ENCODE measurements around the gene FAM124B.

Gene FAM124B

DNA sequence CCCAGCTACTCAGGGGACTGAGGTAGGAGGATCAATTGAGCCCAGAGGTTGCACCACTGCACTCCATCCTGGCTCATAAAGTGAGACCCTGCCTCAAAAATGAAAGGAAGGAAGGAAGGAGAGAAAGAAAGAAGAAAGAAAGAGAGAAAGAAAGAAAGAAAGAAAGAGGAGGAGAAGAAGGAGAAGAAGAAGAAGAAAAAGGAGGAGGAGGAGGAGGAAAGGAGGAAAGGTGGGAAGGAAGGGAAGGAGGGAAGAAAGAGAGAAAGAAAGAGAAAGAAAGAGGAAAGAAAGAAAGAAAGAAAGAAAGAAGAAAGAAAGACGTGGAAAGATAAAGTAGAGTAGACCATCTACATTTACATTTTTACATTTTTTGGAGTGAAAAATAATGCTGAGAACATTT lies 39.8 kb downstream of the FAM124B start:
- no peaks in the 10 kb centered on the region for H3K9me3 ChIP-seq (ENCODE audit: low read length)
- no peak for TF ChIP-seq EZH2 (IDR thresholded peaks at IDR 0.05; ENCODE audit: borderline replicate concordance, low read length)
- TF ChIP-seq, protein P1, sequence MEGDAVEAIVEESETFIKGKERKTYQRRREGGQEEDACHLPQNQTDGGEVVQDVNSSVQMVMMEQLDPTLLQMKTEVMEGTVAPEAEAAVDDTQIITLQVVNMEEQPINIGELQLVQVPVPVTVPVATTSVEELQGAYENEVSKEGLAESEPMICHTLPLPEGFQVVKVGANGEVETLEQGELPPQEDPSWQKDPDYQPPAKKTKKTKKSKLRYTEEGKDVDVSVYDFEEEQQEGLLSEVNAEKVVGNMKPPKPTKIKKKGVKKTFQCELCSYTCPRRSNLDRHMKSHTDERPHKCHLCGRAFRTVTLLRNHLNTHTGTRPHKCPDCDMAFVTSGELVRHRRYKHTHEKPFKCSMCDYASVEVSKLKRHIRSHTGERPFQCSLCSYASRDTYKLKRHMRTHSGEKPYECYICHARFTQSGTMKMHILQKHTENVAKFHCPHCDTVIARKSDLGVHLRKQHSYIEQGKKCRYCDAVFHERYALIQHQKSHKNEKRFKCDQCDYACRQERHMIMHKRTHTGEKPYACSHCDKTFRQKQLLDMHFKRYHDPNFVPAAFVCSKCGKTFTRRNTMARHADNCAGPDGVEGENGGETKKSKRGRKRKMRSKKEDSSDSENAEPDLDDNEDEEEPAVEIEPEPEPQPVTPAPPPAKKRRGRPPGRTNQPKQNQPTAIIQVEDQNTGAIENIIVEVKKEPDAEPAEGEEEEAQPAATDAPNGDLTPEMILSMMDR (IDR thresholded peaks at IDR 0.05; ENCODE audit: low read length): no peak
- H3K9me2 ChIP-seq (ENCODE audit: low read depth, low read length): no peaks in the 10 kb centered on the region

DNA sequence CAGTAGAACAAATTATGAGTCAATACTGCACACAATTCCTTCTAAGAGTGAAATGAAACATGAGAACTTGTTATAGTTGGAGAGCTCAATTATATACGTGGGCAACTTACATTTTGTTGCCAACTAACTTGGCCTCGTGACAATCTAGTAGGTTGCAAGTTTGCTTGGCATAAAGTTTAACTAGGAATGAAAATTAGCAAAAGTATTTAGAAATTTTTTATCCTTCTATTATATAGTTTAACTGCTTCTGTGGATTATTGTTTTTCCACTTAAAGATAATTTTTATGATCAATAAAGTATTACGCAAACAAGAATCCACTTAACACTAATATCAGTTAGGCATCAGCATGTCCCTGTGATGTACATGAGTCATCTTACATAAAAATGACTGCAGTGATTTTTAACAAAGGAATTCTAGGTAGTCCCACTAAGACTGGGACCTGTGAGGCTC lies 41.1 kb downstream of the FAM124B start:
- no peak overlapping the region for H2AFZ ChIP-seq (ENCODE audit: low read length)
- H3K4me3 ChIP-seq (ENCODE audit: low read depth, low read length, poor library complexity, severe bottlenecking): no peak overlapping the region
- H4K20me1 ChIP-seq (ENCODE audit: insufficient read depth, low read length): no peaks in the 10 kb centered on the region
- H3K9me2 ChIP-seq (ENCODE audit: low read depth, low read length): no peaks in the 10 kb centered on the region
- H3K9me3 ChIP-seq (ENCODE audit: low read length): no peaks in the 10 kb centered on the region
- H3K36me3 ChIP-seq (ENCODE audit: insufficient read depth, low read length): no peaks in the 10 kb centered on the region
- H3F3A ChIP-seq (ENCODE audit: insufficient read depth, low read length): no peaks in the 10 kb centered on the region
- H3K27me3 ChIP-seq (ENCODE audit: insufficient read depth, low read length): no peaks in the 10 kb centered on the region
- no peaks in the 10 kb centered on the region for H3K4me1 ChIP-seq (ENCODE audit: insufficient read depth, low read length, severe bottlenecking)
- H3K27ac ChIP-seq (ENCODE audit: low read depth, low read length, poor library complexity, severe bottlenecking): no peak overlapping the region
- H3K79me2 ChIP-seq (ENCODE audit: insufficient read depth, low read length): no peaks in the 10 kb centered on the region
- H3K4me2 ChIP-seq (ENCODE audit: low read length): no peak overlapping the region
- H3K9ac ChIP-seq (ENCODE audit: low read length): no peak overlapping the region
- no peak for TF ChIP-seq EZH2 (IDR thresholded peaks at IDR 0.05; ENCODE audit: borderline replicate concordance, low read length)
- TF ChIP-seq, protein P1 (IDR thresholded peaks at IDR 0.05; ENCODE audit: low read length): no peak

More for the DNA sequence above, 39.8 kb downstream of the FAM124B start:
- Histone ChIP-seq H2AFZ (ENCODE audit: low read length) (no peak overlapping the region), H3K79me2 (ENCODE audit: insufficient read depth, low read length) (no peaks in the 10 kb centered on the region), H4K20me1 (ENCODE audit: insufficient read depth, low read length) (no peaks in the 10 kb centered on the region), H3K27ac (ENCODE audit: low read depth, low read length, poor library complexity, severe bottlenecking) (no peak overlapping the region), H3F3A (ENCODE audit: insufficient read depth, low read length) (no peaks in the 10 kb centered on the region), H3K4me1 (ENCODE audit: insufficient read depth, low read length, severe bottlenecking) (no peaks in the 10 kb centered on the region), H3K4me2 (ENCODE audit: low read length) (no peak overlapping the region), H3K36me3 (ENCODE audit: insufficient read depth, low read length) (no peaks in the 10 kb centered on the region), H3K4me3 (ENCODE audit: low read depth, low read length, poor library complexity, severe bottlenecking) (no peak overlapping the region), H3K9ac (ENCODE audit: low read length) (no peak overlapping the region), H3K27me3 (ENCODE audit: insufficient read depth, low read length) (no peaks in the 10 kb centered on the region)

DNA sequence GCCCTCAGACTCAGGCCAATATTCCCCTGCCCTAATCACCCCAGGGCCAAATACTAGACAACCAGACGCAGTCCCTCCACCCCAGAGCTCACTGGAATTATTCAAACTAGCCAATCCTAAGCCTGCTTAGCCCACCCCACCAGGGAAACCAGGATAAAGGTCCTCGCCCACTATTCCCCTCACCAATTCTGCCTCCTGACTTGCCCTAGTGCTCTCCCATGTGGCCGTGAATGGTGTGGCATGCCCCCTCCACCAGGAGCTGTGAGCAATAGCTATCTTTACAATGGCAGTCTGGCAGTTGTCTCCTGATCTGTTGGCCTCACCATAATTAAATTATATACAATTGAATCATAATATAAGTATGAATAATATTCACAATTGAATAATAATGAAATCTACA lies 42.3 kb downstream of the FAM124B start:
- Histone ChIP-seq H3K9me3 (ENCODE audit: low read length) (no peaks in the 10 kb centered on the region), H3K9me2 (ENCODE audit: low read depth, low read length) (no peaks in the 10 kb centered on the region), H3K4me3 (ENCODE audit: low read depth, low read length, poor library complexity, severe bottlenecking) (no peak overlapping the region), H3K4me1 (ENCODE audit: insufficient read depth, low read length, severe bottlenecking) (no peaks in the 10 kb centered on the region), H3K36me3 (ENCODE audit: insufficient read depth, low read length) (no peaks in the 10 kb centered on the region), H3K27ac (ENCODE audit: low read depth, low read length, poor library complexity, severe bottlenecking) (no peak overlapping the region), H2AFZ (ENCODE audit: low read length) (no peak overlapping the region), H4K20me1 (ENCODE audit: insufficient read depth, low read length) (no peaks in the 10 kb centered on the region), H3K27me3 (ENCODE audit: insufficient read depth, low read length) (no peaks in the 10 kb centered on the region), H3F3A (ENCODE audit: insufficient read depth, low read length) (no peaks in the 10 kb centered on the region), H3K9ac (ENCODE audit: low read length) (no peak overlapping the region), H3K79me2 (ENCODE audit: insufficient read depth, low read length) (no peaks in the 10 kb centered on the region), H3K4me2 (ENCODE audit: low read length) (no peak overlapping the region)
- TF ChIP-seq, protein P1 (IDR thresholded peaks at IDR 0.05; ENCODE audit: low read length): peak; percentile 44
- TF ChIP-seq EZH2 (IDR thresholded peaks at IDR 0.05; ENCODE audit: borderline replicate concordance, low read length): no peak

All from OCI-LY1 (cell line).